LNCAP (cell line): Measurements from ENCODE around the gene TMCC2.

Experiments
- TF ChIP-seq, protein P1 (sequence below): fragments of 450-650 bp; IDR thresholded peaks from 2 replicates; pipeline ENCODE4 v1.5.1; 2017; ENCODE audit warnings: mild to moderate bottlenecking

TMCC2 gene

DNA sequence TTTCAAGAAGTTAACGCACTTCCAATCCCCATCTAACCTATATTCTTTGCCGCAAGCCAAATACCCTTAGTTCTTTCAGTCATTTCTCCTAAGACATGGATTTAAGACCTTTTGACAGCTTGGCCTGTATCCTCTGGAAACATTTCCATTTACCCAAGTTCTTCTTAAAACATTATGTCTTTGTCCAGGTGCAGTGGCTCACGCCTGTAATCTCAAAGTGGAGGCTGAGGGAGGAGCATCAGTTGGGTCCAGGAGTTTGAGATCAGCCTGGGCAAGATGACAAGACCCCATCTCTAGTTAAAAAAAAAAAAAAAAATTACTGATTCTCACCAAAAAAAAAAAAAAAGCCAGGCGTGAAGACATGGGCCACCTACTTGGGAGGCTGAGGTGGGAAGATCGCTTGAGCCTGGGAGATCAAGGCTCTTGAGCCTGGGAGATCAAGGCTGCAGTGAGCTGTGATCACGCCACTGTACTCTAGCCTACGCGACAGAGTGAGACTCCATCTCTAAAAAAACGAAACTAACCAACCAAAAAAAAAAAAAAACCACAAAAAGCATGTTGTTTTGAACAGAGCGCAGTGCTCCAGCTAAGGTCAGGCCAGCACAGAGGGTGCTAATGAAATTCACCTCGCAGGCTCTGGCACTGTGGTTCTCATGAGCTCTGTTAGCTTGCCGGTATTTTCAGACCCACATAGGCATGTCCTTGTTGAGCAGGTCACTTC is 57.8 kb downstream of the TMCC2 start:
- TF ChIP-seq, protein P1, sequence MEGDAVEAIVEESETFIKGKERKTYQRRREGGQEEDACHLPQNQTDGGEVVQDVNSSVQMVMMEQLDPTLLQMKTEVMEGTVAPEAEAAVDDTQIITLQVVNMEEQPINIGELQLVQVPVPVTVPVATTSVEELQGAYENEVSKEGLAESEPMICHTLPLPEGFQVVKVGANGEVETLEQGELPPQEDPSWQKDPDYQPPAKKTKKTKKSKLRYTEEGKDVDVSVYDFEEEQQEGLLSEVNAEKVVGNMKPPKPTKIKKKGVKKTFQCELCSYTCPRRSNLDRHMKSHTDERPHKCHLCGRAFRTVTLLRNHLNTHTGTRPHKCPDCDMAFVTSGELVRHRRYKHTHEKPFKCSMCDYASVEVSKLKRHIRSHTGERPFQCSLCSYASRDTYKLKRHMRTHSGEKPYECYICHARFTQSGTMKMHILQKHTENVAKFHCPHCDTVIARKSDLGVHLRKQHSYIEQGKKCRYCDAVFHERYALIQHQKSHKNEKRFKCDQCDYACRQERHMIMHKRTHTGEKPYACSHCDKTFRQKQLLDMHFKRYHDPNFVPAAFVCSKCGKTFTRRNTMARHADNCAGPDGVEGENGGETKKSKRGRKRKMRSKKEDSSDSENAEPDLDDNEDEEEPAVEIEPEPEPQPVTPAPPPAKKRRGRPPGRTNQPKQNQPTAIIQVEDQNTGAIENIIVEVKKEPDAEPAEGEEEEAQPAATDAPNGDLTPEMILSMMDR = no peak

DNA sequence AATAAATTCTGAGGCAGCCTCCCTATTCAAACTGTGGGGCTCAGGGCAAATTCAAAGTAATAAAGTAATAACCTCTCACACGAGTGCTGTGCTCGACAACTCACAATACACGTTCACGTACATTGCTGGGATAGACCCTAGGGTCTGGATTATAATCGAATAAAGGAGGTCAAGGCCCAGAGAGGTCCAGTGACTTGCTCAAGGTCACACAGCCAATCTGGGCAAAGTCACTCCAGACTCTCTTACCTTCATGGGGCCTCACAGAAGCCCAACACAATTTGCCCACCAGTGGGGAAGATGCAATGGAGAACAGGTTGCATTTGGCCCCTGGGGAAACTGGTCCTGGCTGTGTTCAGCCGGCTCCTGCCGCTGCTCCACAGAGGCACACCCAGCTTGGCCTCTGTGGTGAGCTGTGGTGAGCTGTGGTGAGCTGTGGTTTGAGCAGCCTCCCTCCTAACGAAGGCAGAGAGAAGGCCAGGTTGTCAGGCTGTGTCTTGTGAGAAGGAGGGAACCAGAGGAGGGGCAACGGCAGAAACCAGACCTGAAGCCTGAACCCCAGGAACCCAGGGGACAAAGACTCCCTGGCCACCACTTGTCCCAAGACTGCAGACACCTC is 58.7 kb downstream of the TMCC2 start:
- TF ChIP-seq, protein P1 = no peak

DNA sequence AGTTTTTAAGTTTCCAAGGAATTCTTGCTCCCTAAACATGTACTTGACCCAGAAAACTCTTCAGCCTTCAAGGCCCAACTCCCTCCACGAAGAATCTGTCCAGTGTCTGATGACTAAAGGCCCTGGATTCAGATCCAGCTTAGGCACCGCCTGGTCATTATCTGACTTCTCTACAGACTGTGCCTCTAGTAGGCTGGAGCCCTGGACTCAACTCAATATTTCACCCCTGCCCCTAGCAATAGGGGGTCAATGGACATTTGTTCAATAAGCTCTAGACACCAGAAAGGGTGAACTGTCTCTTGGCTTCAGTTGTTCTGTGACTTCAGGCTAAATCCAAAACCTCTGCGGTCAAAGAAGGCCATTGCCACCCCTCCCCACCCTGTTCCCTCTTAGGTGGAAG is 59.3 kb downstream of the TMCC2 start:
- TF ChIP-seq, protein P1 = no peak

DNA sequence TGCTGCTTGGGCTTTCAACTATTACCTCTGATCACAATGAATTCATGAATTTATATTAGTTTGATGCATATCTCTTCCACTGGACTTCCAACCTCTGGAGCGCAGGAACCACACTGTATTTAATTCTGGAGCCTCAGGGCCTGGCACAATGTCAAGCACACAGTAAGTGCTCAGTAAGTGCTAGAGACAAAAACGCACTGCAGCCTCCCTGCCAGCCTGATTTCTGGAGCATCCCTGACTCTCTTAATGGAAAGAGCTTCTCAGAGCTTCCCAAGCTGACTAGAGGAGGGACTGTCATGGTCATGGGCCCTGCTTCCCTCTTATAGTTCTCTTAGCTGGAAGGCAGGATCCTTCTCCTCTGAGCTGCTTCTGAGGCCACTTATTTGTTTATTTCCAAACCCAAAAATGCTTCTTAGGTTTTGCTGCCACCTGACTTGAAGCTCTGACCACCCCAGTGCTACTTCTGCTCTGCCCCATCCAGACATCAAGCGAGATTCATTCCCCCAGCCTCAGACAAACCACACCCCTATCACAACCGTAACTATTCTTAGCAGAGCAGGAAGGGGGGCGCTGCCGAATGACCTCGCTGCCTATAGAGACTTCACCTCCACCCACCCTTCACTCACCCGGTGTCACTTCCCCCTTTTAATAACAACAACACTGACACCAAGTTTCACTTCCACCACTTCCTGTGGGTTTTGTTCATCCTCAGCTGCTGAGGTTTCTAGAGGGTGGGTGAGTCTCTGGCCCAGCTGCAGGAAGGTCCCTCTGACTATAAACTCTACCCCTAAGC is 60.2 kb downstream of the TMCC2 start:
- TF ChIP-seq, protein P1 = no peak

DNA sequence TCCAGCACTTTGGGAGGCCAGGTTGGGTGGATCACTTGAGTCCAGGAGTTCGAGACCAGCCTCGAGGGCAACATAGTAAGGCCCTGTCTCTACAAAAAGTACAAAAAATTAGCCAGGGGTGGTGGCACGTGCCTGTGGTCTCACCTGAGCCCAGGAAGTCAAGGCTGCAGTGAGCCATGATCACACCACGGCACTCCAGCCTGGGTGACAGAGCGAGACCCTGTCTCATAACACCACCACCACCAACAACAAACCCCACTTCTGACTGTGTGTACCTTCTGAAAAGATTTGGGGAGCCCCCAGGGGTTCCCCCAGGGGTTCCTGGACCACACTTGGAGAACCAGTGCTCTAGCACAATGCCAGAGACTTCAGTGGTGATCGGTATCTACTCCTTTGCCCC is 63.9 kb downstream of the TMCC2 start:
- TF ChIP-seq, protein P1 = no peak

DNA sequence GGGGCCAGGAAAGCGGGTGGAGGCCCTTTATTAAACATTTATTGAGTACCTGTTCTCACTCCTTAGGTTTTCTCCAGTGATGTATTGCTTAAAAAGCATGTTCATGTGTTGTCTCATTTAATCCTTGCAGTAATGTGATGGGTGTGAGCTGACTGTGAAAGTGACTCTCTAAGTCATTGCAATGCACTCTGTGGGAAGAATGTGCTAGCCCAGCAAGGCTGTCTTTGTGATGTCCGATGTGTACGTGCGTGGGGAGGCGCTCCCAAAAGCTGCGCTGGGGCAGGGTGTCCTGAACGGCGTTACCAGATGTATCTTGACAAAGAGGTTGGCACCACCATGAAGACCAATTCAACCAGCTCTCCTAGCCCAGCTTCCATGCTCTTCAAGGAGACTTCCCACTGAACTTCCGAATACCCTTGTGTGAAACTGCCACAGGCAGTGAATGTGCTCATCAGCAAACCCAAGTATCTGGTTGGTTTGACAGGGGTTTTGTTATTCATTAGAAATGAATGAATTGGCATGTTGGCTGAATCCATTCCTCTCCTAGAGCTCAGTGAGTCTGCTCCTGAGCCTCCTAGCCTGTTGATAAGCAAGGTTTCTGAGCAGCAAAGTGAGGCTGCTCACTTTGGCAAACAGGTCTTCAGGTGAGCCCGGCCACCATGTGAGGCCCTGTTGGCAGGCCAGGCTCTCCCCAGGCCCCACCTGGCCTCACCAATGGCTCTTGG is 65.8 kb downstream of the TMCC2 start:
- TF ChIP-seq, protein P1 = no peak
